ENCODE data around the gene LCE2C.

LCE2C gene

DNA sequence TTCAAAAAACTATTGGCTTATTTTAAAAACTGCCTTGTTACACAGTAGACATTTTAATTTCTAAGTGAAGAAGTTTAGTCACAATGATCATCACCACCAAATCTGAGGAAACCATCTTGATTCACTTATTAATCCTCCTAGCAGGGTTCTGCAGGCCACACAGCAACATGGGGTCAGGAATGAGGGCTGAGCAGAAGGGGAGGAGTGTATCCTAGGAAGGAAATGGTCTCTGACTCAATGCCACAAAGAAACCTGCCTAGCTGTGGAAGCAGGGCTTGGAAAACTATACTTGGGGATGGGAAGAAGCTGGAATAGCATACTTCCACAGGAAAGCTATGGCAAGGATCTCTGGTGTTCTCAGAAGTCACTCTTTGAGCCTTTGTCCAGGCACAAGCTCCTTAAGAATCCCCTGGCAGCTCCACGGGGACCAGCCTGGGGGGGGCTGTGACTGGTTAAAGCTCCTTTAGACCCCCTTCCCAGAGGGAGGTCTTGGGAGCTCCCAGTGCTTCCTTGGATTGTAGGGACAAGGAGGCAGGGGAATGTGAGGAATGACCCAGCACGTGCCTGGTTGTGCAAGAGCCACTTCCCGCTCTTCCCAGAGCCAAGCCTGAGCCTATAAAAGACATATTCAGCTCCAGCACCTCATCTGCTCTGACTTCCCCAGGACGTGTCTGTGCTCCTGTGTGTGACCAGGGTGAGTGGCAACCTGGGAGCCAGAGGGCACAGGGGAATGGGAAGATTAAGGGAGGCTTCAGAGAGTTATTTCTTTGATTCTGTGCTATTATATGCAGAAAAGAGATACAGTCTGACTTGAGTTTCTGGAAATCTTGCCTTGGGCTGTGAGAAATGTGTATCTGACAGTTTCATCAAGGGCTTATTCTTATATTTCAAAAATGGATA is 22.9 kb downstream of the LCE2C start, which contains the start of gene LCE2A:
LCE2A (plus strand) TSS at position 645 of the 900 bp plus-strand sequence. CDS start 557 bp downstream, outside the sequence.
- TF ChIP-seq EZH2phosphoT487 (IDR thresholded peaks at IDR 0.05; ENCODE audit: borderline replicate concordance): no peak
- TF ChIP-seq, protein P1, sequence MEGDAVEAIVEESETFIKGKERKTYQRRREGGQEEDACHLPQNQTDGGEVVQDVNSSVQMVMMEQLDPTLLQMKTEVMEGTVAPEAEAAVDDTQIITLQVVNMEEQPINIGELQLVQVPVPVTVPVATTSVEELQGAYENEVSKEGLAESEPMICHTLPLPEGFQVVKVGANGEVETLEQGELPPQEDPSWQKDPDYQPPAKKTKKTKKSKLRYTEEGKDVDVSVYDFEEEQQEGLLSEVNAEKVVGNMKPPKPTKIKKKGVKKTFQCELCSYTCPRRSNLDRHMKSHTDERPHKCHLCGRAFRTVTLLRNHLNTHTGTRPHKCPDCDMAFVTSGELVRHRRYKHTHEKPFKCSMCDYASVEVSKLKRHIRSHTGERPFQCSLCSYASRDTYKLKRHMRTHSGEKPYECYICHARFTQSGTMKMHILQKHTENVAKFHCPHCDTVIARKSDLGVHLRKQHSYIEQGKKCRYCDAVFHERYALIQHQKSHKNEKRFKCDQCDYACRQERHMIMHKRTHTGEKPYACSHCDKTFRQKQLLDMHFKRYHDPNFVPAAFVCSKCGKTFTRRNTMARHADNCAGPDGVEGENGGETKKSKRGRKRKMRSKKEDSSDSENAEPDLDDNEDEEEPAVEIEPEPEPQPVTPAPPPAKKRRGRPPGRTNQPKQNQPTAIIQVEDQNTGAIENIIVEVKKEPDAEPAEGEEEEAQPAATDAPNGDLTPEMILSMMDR (conservative IDR thresholded peaks at IDR 0.05; ENCODE audit: low read length): no peak
- Histone ChIP-seq H3K4me1 (ENCODE audit: insufficient read depth, low read length, poor library complexity, severe bottlenecking) (no peaks in the 10 kb centered on the region), H3K9me2 (replicated peaks; ENCODE audit: low read depth, low read length) (no peaks in the 10 kb centered on the region), H4K20me1 (ENCODE audit: insufficient read depth, low read length, poor library complexity, severe bottlenecking) (no peaks in the 10 kb centered on the region), H2AFZ (ENCODE audit: low read length) (no peak within 1 kb of the TSS), H3K9me3 (ENCODE audit: insufficient read depth, low read depth, low read length) (no peaks in the 10 kb centered on the region), H3K4me3 (ENCODE audit: low read length, poor library complexity, severe bottlenecking) (no peak within 1 kb of the TSS), H3K9ac (ENCODE audit: low read depth, low read length, poor library complexity, severe bottlenecking) (no peak within 1 kb of the TSS), H3K4me2 (ENCODE audit: low read depth, low read length, poor library complexity, severe bottlenecking) (no peak within 1 kb of the TSS), H3K79me2 (ENCODE audit: insufficient read depth, low read length) (no peaks in the 10 kb centered on the region), H3F3A (ENCODE audit: low read depth) (no peaks in the 10 kb centered on the region), H3K36me3 (ENCODE audit: insufficient read depth, low read length) (no peaks in the 10 kb centered on the region), H3K27me3 (ENCODE audit: insufficient read depth, low read length, poor library complexity, severe bottlenecking) (no peaks in the 10 kb centered on the region)

DNA sequence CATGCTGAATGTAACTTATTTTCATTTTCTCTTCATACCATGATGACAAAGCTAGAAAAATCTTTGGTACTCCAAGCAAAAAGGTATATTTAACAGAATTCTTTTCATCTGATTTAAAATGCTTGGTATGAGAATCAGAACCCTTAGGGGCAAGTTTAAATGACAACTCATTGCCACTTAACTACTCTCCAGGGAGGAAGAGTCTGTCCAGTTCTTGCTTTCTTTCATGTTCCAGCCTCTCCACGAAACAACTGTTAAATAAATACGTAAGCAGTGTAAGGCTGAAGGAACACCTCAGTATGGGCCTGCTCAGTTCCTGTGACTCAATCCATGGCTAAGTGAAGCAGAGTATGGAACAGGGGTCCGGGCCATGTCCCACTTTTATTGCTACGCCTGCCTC is 24.7 kb downstream of the LCE2C start:
- Histone ChIP-seq H3K36me3 (ENCODE audit: insufficient read depth, low read length) (no peaks in the 10 kb centered on the region), H3K4me2 (ENCODE audit: low read depth, low read length, poor library complexity, severe bottlenecking) (no peak overlapping the region), H3K9ac (ENCODE audit: low read depth, low read length, poor library complexity, severe bottlenecking) (no peak overlapping the region), H3F3A (ENCODE audit: low read depth) (no peaks in the 10 kb centered on the region), H3K4me3 (ENCODE audit: low read length, poor library complexity, severe bottlenecking) (no peak overlapping the region), H3K27me3 (ENCODE audit: insufficient read depth, low read length, poor library complexity, severe bottlenecking) (no peaks in the 10 kb centered on the region), H2AFZ (ENCODE audit: low read length) (no peak overlapping the region), H3K9me2 (replicated peaks; ENCODE audit: low read depth, low read length) (no peaks in the 10 kb centered on the region), H3K9me3 (ENCODE audit: insufficient read depth, low read depth, low read length) (no peaks in the 10 kb centered on the region), H4K20me1 (ENCODE audit: insufficient read depth, low read length, poor library complexity, severe bottlenecking) (no peaks in the 10 kb centered on the region), H3K4me1 (ENCODE audit: insufficient read depth, low read length, poor library complexity, severe bottlenecking) (no peaks in the 10 kb centered on the region), H3K79me2 (ENCODE audit: insufficient read depth, low read length) (no peaks in the 10 kb centered on the region)
- TF ChIP-seq EZH2phosphoT487 (IDR thresholded peaks at IDR 0.05; ENCODE audit: borderline replicate concordance): no peak
- TF ChIP-seq, protein P1 (conservative IDR thresholded peaks at IDR 0.05; ENCODE audit: low read length): no peak

DNA sequence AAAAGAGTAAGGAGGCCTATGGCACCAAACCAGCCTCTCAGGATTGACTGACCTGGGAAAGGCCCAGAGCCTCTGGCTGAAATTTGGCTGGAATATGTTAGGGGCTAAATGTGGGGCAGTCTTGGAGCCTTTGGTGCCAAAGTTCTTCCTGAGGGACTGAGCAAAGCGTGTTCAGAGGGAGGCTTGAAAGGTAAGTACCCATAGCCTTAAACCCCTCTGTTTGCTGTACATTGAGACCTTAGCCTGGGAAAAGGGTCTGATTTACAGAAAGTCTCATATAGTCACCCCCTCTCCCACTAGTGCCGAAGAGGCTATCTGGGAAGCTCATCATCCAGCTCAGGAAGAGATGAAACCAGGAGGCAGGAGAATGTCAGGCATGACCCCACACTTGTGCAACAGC is 32.8 kb downstream of the LCE2C start, which contains the start of gene LCE4A:
LCE4A (plus strand) TSS at position 301 of the 400 bp plus-strand sequence. CDS start 916 bp downstream, outside the sequence.
- no peaks in the 10 kb centered on the region for H3K36me3 ChIP-seq (ENCODE audit: insufficient read depth, low read length)
- no peaks in the 10 kb centered on the region for H3F3A ChIP-seq (ENCODE audit: low read depth)
- H3K4me1 ChIP-seq (ENCODE audit: insufficient read depth, low read length, poor library complexity, severe bottlenecking): no peaks in the 10 kb centered on the region
- no peak within 1 kb of the TSS for H3K4me3 ChIP-seq (ENCODE audit: low read length, poor library complexity, severe bottlenecking)
- no peaks in the 10 kb centered on the region for H3K9me3 ChIP-seq (ENCODE audit: insufficient read depth, low read depth, low read length)
- no peaks in the 10 kb centered on the region for H4K20me1 ChIP-seq (ENCODE audit: insufficient read depth, low read length, poor library complexity, severe bottlenecking)
- TF ChIP-seq, protein P1 (conservative IDR thresholded peaks at IDR 0.05; ENCODE audit: low read length): no peak
- no peak for TF ChIP-seq EZH2phosphoT487 (IDR thresholded peaks at IDR 0.05; ENCODE audit: borderline replicate concordance)
- H2AFZ ChIP-seq (ENCODE audit: low read length): no peak within 1 kb of the TSS
- H3K4me2 ChIP-seq (ENCODE audit: low read depth, low read length, poor library complexity, severe bottlenecking): no peak within 1 kb of the TSS
- no peaks in the 10 kb centered on the region for H3K27me3 ChIP-seq (ENCODE audit: insufficient read depth, low read length, poor library complexity, severe bottlenecking)
- H3K9me2 ChIP-seq (replicated peaks; ENCODE audit: low read depth, low read length): no peaks in the 10 kb centered on the region
- H3K79me2 ChIP-seq (ENCODE audit: insufficient read depth, low read length): no peaks in the 10 kb centered on the region
- no peak within 1 kb of the TSS for H3K9ac ChIP-seq (ENCODE audit: low read depth, low read length, poor library complexity, severe bottlenecking)

Measured in Loucy (cell line).